ENCODE results near the gene LY6G6C.
"Not testable (repeated sequence)": the region's sequence is repeated elsewhere in the genome, so short reads cannot be mapped to it uniquely, and the experiment has no call there.

Gene LY6G6C

DNA sequence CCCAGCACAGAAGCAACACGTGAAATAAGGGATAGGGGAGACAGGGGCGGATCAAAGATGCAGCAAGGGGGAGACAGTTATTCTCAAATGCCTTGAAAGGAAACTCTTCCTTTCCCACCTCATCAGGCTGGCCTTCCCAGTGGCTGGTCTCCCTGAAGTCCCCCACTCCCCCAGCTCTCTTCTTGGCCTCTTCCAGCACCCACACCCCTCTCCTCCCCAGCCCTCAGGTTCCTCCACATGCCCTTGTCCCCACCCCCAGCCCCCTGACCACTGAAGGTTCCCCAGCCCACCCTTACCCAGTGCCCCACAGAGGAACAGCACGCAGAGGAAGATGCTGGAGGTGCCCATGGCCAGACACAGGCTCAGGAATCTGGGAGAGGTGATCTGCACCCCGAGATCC, 8.1 kb downstream of the LY6G6C start:
- no peak overlapping the region for H3K4me3 ChIP-seq (ENCODE audit: low read depth, low read length)
- TF ChIP-seq, protein P1, sequence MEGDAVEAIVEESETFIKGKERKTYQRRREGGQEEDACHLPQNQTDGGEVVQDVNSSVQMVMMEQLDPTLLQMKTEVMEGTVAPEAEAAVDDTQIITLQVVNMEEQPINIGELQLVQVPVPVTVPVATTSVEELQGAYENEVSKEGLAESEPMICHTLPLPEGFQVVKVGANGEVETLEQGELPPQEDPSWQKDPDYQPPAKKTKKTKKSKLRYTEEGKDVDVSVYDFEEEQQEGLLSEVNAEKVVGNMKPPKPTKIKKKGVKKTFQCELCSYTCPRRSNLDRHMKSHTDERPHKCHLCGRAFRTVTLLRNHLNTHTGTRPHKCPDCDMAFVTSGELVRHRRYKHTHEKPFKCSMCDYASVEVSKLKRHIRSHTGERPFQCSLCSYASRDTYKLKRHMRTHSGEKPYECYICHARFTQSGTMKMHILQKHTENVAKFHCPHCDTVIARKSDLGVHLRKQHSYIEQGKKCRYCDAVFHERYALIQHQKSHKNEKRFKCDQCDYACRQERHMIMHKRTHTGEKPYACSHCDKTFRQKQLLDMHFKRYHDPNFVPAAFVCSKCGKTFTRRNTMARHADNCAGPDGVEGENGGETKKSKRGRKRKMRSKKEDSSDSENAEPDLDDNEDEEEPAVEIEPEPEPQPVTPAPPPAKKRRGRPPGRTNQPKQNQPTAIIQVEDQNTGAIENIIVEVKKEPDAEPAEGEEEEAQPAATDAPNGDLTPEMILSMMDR (IDR thresholded peaks at IDR 0.05; ENCODE audit: low read depth, low read length) = no peak
- in situ Hi-C loops (cut with HindIII; ENCODE audit: low sequenced_read_pairs) = no loop called here
- no peak for DNase-seq (ENCODE audit: low read depth, low spot score)

DNA sequence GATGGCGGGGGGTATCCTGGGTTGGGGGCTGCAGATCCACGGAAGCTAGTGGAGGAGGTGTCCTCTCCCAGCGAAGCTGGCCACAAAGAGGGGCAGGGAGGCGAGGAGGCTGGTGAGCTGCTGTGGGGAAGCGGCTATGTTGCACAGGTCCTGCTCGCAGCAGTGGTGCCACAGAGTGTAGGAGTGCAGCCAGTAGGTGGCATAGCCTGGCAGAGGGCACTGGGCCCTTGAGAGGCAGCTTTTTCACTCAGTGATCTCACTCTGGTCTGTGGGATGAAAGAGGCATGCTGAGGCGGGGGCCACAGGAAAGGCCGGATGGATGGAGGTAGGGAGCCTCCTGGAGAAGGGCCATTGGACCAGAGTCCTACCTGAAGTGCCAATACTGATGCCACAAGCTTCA, 9.2 kb downstream of the LY6G6C start:
- in situ Hi-C loops (cut with HindIII; ENCODE audit: low sequenced_read_pairs) = no loop called here
- no peak for DNase-seq (ENCODE audit: low read depth, low spot score)
- H3K4me3 ChIP-seq (ENCODE audit: low read depth, low read length) = no peak overlapping the region
- TF ChIP-seq, protein P1 (IDR thresholded peaks at IDR 0.05; ENCODE audit: low read depth, low read length) = no peak

DNA sequence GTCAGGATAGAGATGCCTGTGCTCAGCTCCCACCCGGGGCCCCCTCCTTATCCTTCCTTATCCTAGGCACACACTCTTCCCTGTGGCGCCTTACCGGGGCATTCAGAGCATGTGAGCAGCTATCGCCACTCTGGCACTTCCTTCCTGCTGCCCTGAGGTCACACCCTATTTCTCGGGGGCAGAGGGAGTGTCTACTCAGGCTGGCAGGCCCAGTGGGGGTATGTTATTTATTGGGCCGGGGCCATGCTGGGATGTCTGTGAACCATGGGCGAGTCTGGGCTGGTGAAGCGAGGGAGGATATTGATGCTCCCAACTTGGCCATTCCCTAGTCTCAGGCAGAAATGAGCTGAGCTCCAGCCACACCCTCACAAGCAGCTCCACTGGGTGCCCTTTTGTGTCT, 10.3 kb downstream of the LY6G6C start:
- in situ Hi-C loops (cut with HindIII; ENCODE audit: low sequenced_read_pairs) = no loop called here
- H3K4me3 ChIP-seq (ENCODE audit: low read depth, low read length) = no peak overlapping the region
- TF ChIP-seq, protein P1 (IDR thresholded peaks at IDR 0.05; ENCODE audit: low read depth, low read length) = no peak
- DNase-seq (ENCODE audit: low read depth, low spot score) = no peak

GRCh38 chr6:31710523-31711219, 10.9 kb downstream of the LY6G6C start:
- TF ChIP-seq, protein P1 (IDR thresholded peaks at IDR 0.05; ENCODE audit: low read depth, low read length) = no peak
- H3K4me3 ChIP-seq (ENCODE audit: low read depth, low read length) = no peak overlapping the region
- in situ Hi-C loops (cut with HindIII; ENCODE audit: low sequenced_read_pairs) = no loop called here
- DNase-seq (ENCODE audit: low read depth, low spot score) = no peak

DNA sequence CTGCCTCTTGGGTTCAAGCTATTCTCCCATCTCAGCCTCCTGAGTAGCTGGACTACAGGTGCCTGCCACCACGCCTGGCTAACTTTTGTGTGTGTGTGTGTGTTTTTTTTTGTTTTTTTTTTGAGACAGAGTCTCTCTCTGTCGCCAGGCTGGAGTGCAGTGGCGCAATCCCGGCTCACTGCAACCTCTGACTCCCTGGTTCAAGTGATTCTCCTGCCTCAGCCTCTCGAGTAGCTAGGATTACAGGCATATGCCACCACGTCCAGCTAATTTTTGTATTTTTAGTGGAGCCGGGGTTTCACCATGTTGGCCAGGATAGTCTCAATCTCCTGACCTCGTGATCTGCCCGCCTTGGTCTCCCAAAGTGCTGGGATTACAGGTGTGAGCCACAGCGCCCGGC, 12.4 kb downstream of the LY6G6C start:
- DNase-seq (ENCODE audit: low read depth, low spot score); H3K4me3 ChIP-seq (ENCODE audit: low read depth, low read length); in situ Hi-C loops (cut with HindIII; ENCODE audit: low sequenced_read_pairs): not testable (repeated sequence)

- in situ Hi-C loops (cut with HindIII; ENCODE audit: low sequenced_read_pairs) = no loop called here
- DNase-seq (ENCODE audit: low read depth, low spot score) = no peak
- H3K4me3 ChIP-seq (ENCODE audit: low read depth, low read length) = no peak overlapping the region
- TF ChIP-seq, protein P1 (IDR thresholded peaks at IDR 0.05; ENCODE audit: low read depth, low read length) = no peak
Measured at GRCh38 chr6:31708224-31708623, 13.3 kb downstream of the LY6G6C start.

DNA sequence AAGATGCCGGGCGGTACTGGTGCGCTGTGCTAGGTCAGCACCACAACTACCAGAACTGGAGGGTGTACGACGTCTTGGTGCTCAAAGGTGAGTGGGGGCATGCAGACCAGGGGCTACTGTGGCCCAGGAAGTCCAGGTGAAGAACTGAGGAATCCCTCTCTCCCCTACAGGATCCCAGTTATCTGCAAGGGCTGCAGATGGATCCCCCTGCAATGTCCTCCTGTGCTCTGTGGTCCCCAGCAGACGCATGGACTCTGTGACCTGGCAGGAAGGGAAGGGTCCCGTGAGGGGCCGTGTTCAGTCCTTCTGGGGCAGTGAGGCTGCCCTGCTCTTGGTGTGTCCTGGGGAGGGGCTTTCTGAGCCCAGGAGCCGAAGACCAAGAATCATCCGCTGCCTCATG, 13.8 kb downstream of the LY6G6C start:
- H3K4me3 ChIP-seq (ENCODE audit: low read depth, low read length) = no peak overlapping the region
- TF ChIP-seq, protein P1 (IDR thresholded peaks at IDR 0.05; ENCODE audit: low read depth, low read length) = no peak
- no peak for DNase-seq (ENCODE audit: low read depth, low spot score)
- in situ Hi-C loops (cut with HindIII; ENCODE audit: low sequenced_read_pairs) = no loop called here

Measured in astrocyte of the spinal cord (primary cell).